WI38 (cell line): ENCODE measurements around the gene IL1RL1.

Source experiments
- H3K4me3 ChIP-seq: 2 replicates; pipeline ENCODE4 v1.5.1; 2011; ENCODE audit warnings: low read depth, mild to moderate bottlenecking, control low read depth, low read length
- TF ChIP-seq, protein P1 (sequence below): IDR thresholded peaks from 2 replicates; pipeline ENCODE4 v1.5.1; 2012; ENCODE audit warnings: low read depth, mild to moderate bottlenecking, control low read depth, low read length

The IL1RL1 gene

DNA sequence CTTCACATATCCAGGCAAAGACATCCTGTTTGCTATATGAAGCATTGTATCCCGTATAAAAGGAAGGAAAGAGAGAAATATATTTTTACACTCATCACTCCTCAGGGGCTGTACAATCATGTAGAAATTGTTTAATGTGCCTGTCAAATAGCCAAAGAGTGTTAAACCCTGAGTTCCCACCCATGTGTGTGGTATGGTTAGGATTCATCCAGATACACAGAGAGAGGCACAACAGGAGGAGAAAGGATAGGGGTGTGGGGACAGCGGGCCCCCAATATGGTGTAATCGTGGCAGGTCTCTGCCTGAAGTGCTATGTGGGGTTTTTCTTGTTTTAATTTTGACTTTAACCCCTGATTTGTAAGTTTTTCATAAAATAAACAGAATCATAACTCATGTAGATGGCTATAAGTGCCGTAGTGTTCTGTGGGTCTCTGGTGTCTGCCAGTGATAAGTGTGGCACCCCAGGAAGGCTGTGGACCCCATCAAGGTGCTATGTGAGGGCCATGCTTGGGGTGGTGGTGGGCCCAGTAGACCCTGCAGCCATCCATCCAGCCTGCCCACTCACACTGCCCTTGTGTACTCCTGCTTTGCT is 34.1 kb downstream of the IL1RL1 start:
- H3K4me3 ChIP-seq: no peak overlapping the region
- TF ChIP-seq, protein P1, sequence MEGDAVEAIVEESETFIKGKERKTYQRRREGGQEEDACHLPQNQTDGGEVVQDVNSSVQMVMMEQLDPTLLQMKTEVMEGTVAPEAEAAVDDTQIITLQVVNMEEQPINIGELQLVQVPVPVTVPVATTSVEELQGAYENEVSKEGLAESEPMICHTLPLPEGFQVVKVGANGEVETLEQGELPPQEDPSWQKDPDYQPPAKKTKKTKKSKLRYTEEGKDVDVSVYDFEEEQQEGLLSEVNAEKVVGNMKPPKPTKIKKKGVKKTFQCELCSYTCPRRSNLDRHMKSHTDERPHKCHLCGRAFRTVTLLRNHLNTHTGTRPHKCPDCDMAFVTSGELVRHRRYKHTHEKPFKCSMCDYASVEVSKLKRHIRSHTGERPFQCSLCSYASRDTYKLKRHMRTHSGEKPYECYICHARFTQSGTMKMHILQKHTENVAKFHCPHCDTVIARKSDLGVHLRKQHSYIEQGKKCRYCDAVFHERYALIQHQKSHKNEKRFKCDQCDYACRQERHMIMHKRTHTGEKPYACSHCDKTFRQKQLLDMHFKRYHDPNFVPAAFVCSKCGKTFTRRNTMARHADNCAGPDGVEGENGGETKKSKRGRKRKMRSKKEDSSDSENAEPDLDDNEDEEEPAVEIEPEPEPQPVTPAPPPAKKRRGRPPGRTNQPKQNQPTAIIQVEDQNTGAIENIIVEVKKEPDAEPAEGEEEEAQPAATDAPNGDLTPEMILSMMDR: no peak

- TF ChIP-seq, protein P1: no peak
- no peak overlapping the region for H3K4me3 ChIP-seq
Observed at GRCh38 chr2:102346381-102347130, 35.2 kb downstream of the IL1RL1 start.

GRCh38 chr2:102350137-102350793 is 38.9 kb downstream of the IL1RL1 start:
- TF ChIP-seq, protein P1: no peak
- no peak overlapping the region for H3K4me3 ChIP-seq

DNA sequence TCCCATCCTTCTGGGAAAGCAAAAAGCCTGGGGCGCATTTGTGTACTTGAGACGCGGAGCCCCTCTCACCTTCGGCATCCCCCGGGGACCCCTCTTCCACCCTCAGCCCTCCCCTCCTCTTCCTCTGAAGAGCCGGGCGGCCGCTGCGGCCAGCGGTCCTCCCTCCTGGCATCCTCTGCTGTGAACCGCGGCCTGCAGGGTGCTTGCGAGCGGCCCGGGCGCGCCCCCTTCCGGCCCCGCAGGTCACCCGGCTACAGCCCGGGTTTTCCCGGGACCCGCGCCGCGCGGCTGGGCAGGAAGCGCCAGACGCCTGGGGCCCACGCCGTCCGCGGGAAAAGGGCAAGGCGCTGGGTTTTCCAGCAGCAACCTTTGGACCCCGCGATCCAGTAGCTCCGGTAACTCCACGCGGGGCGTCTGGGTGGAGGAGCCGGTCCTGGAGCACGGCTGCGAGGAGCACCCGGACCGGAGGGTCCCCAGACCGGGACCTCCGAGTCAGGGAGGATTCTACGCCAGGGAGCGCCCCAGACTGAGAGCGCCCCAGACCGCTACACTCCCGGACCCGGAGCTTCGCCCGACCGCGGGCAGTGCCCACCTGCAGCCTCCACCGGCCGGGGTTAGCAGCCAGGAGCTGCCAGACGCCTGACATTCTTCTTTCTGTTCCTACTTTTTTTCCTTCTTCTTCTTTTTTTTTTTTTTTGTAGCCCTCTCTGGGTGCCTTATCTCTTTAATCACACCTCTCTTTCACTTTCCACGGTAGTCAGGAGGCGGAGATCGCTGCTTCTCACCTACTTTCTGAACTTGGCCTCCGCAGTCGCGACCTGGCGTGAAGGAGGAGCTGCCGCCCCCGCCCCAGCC is 44.4 kb downstream of the IL1RL1 start, which contains the start of gene IL18R1:
Gene IL18R1, plus strand, starts transcription at position 271 of the 855 bp plus-strand sequence. CDS start 6,865 bp downstream, outside the sequence.
- peak within 1 kb of the TSS; percentile 77 for H3K4me3 ChIP-seq
- TF ChIP-seq, protein P1: peak; percentile 77

DNA sequence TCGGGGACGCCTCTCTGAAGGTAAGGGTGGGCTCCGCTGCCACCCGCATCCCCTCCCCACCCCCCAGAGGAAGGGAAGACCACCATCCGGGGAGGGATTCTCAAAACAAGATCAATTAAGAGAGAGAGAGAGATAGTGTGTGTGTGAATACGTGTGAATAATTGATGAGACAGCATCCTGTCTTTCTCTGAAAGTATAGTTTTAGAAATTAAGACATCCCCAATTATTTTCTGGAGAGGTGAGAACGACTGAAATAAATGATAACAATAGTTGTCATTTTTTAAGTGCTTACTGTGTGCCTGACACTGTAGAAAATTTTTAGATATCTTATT is 45.0 kb downstream of the IL1RL1 start:
- TF ChIP-seq, protein P1: no peak
- peak overlapping the region; percentile 77 for H3K4me3 ChIP-seq

DNA sequence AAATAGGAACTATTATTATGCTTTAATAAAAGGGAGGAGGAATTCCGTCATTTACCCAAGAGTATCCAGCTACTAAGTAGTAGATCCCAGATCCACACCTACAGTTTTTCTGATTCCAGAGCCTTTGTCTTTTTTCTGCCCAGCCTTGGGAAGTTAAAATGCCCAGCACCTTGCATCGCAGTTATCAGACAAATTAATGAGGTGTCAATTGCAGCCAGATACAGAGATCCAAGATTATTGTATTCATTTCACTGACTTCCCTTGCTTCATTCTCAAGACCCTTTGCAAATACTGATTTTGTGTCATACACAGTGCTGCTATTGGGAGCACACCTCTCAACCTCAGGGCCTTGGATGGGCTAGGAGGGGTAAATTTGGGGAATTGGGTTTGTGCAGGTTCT is 45.4 kb downstream of the IL1RL1 start:
- TF ChIP-seq, protein P1: no peak
- H3K4me3 ChIP-seq: no peak overlapping the region
